Measurements from ENCODE around the gene C1QTNF1. TPM values are rescaled to one million over a fixed set of nuclear protein-coding genes. Genes with fewer than 3 reads are reported as not detected.

C1QTNF1 gene
- total RNA-seq, 1 experiment from 2014 or later, result 19.9 TPM

Other genes starting within 250 kb of the C1QTNF1 start
- 26.5 and 29.6 TPM in 2 replicates for gene CYTH1, start 241.9 kb upstream of the C1QTNF1 start, total RNA-seq (2022)
- gene USP36, start 183.4 kb upstream of the C1QTNF1 start, total RNA-seq (2022), result 103 and 108 TPM in 2 replicates
- gene CEP295NL, start 121.0 kb upstream of the C1QTNF1 start, total RNA-seq (2022), result 1.7 and 2.0 TPM in 2 replicates
- 63.8 and 70.1 TPM in 2 replicates for gene TIMP2, start 98.8 kb upstream of the C1QTNF1 start, total RNA-seq (2022)
- gene LGALS3BP, start 44.2 kb upstream of the C1QTNF1 start, total RNA-seq (2022), result 65.4 and 68.1 TPM in 2 replicates
- gene CANT1, start 14.4 kb upstream of the C1QTNF1 start, total RNA-seq (2022), result 68.9 and 86.4 TPM in 2 replicates
- gene ENGASE, start 50.7 kb downstream of the C1QTNF1 start, total RNA-seq (2022), result 50.0 and 52.5 TPM in 2 replicates

Measured in Caco-2 (cell line).